SK-N-SH treated with all-trans-retinoic acid at 6 μM for 48 hours (cell line): ENCODE measurements around the gene CASTOR1.

Experiments
- BACH2 ChIP-seq: fragments of 250-450 bp; sonication (Bioruptor Pico); IDR thresholded peaks from 2 replicates; pipeline ENCODE4 v1.9.0; 2021; ENCODE audit warnings: mild to moderate bottlenecking, borderline replicate concordance
- RARB ChIP-seq: fragments of 250-450 bp; sonication (Bioruptor Pico); IDR thresholded peaks from 2 replicates; pipeline ENCODE4 v1.8.0; 2021; ENCODE audit warnings: mild to moderate bottlenecking, moderate library complexity
- ZC3H10 ChIP-seq: fragments of 250-450 bp; sonication (Bioruptor Pico); IDR thresholded peaks from 2 replicates; pipeline ENCODE4 v1.5.1; 2021; ENCODE audit warnings: mild to moderate bottlenecking, moderate library complexity
- ZNF565 ChIP-seq: fragments of 450-650 bp; formaldehyde crosslinking; conservative IDR thresholded peaks from 2 replicates; pipeline ENCODE4 v1.5.0; 2020; ENCODE audit warnings: low read depth, mild to moderate bottlenecking, moderate library complexity
- ZNF8 ChIP-seq: fragments of 450-650 bp; formaldehyde crosslinking; IDR thresholded peaks from 2 replicates; pipeline ENCODE4 v1.5.0; 2020; ENCODE audit warnings: mild to moderate bottlenecking, moderate library complexity
- TF ChIP-seq, protein P1 (sequence below): fragments of 250-450 bp; sonication (Bioruptor Pico); IDR thresholded peaks from 2 replicates; pipeline ENCODE4 v1.8.0; 2020; ENCODE audit warnings: mild to moderate bottlenecking, moderate library complexity, borderline replicate concordance

DNA sequence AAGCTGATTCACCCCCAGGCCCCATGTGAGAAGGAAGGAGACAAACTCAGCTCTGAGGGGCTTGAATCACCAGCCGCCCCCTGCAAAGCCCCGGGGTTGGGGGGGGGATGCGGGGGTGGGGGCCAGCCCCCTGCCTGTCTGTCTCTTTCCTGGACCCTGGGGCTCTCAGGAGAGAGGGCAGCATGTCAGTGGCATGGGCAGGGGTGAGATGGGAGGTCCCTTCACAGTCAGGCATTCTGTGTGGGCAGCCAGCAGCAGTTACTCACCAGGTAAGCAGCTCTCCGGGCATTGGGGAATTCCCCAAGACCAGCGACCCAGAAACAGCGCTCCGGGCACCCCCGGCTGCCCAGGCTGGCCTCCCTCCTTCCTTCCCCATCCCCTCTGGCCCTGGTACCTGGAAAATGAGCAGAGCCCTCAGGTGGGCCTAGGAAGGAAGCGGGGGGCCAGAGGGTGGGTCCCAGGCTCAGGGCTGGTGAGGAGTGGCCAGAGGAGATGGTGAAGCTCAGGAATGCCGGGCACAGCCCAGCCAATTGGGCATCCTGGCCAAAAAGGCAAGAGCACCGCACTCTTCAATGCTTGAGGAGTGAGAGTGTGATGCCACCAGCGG lies 38.5 kb downstream of the CASTOR1 start:
- TF ChIP-seq ZC3H10 (CRISPR knock-in tag): no peak
- no peak for TF ChIP-seq ZNF565
- TF ChIP-seq, protein P1, sequence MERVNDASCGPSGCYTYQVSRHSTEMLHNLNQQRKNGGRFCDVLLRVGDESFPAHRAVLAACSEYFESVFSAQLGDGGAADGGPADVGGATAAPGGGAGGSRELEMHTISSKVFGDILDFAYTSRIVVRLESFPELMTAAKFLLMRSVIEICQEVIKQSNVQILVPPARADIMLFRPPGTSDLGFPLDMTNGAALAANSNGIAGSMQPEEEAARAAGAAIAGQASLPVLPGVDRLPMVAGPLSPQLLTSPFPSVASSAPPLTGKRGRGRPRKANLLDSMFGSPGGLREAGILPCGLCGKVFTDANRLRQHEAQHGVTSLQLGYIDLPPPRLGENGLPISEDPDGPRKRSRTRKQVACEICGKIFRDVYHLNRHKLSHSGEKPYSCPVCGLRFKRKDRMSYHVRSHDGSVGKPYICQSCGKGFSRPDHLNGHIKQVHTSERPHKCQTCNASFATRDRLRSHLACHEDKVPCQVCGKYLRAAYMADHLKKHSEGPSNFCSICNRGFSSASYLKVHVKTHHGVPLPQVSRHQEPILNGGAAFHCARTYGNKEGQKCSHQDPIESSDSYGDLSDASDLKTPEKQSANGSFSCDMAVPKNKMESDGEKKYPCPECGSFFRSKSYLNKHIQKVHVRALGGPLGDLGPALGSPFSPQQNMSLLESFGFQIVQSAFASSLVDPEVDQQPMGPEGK (CRISPR knock-in tag): no peak
- no peak for TF ChIP-seq ZNF8 (CRISPR knock-in tag)
- no peak for TF ChIP-seq BACH2 (CRISPR knock-in tag)
- TF ChIP-seq RARB (CRISPR knock-in tag): no peak
